K562 (cell line): Measurements from ENCODE around the gene NEK4. TPM values are rescaled to one million over a fixed set of nuclear protein-coding genes. Genes with fewer than 3 reads are reported as not detected.

ENCODE experiments used
- ATAC-seq: fragments of 200-7000 bp; cut with Tn5 transposase; 3 replicates; pipeline ENCODE4 v1.9.1; 2020; ENCODE audit warnings: moderate library complexity
- BruUV-seq: library from RNA; stranded (reverse); fragments of 400-500 nt; replicated peaks from 2 replicates; lab custom pipeline; 2021; lab: Mats Ljungman, UMichigan
- CTCF ChIA-PET: fragments of 300-600 bp; formaldehyde crosslinking; extraction: SDS; loops from one replicate; lab custom pipeline; 2021; ENCODE audit warnings: low intra/inter-chr PET ratio; lab: Yijun Ruan, JAX
- POLR2A ChIA-PET: fragments of 300-600, 350-650 bp; sonication (Branson Sonifier 250); formaldehyde crosslinking; extraction: SDS; loops from one replicate; lab custom pipeline; 2021; ENCODE audit warnings: antibody characterized with exemption, inconsistent platforms; lab: Yijun Ruan, JAX
- DNase-seq, 4 experiments: peaks; one replicate each; pipeline versions ENCODE4 v3.0.0 to v3.0.0-alpha.2; 2011 to 2018; ENCODE audit warnings: low spot score in 3 of 4, mixed read lengths in 3 of 4; ENCODE audit errors: extremely low read depth in 1 of 4
- FAIRE-seq: peaks from 2 replicates; lab custom pipeline; 2011; peaks lifted over from hg19 to GRCh38; lab: Jason Lieb, UNC
- H2AFZ ChIP-seq: 2 replicates; pipeline ENCODE4 v1.6.0; 2011; ENCODE audit warnings: low read depth, low read length, control low read depth, inconsistent platforms
- H3K27ac ChIP-seq: fragments of 200-600 bp; 3 replicates; pipeline ENCODE4 v1.8.0; 2011; ENCODE audit warnings: low read depth, mild to moderate bottlenecking, control low read depth, inconsistent platforms, low read length, moderate library complexity, mixed read lengths; ENCODE audit errors: extremely low read depth
- H3K27me3 ChIP-seq, 2 experiments: fragments of 300-600 bp in 1 of 2; 2 replicates in 1 of 2; 3 replicates in 1 of 2; pipeline versions ENCODE4 v1.6.0 to v1.8.0; 2011; ENCODE audit warnings: inconsistent platforms in 2 of 2, low read length in 2 of 2, mild to moderate bottlenecking in 1 of 2, mixed read lengths in 1 of 2, moderate library complexity in 1 of 2; ENCODE audit not compliant: control insufficient read depth in 2 of 2, insufficient read depth in 2 of 2
- H3K36me3 ChIP-seq: fragments of 300-600 bp; 3 replicates; pipeline ENCODE4 v1.8.0; 2011; ENCODE audit warnings: mild to moderate bottlenecking, low read length, inconsistent platforms; ENCODE audit not compliant: control insufficient read depth, insufficient read depth
- H3K4me1 ChIP-seq, 2 experiments: fragments of 200-600 bp in 1 of 2; replicated peaks in 1 of 2; 2 replicates in 1 of 2; 3 replicates in 1 of 2; pipeline versions ENCODE4 v1.5.1 to v1.8.0; 2011; ENCODE audit warnings: inconsistent platforms in 2 of 2, low read length in 2 of 2, mild to moderate bottlenecking in 1 of 2, mixed read lengths in 1 of 2, moderate library complexity in 1 of 2; ENCODE audit not compliant: control insufficient read depth in 2 of 2, insufficient read depth in 2 of 2
- H3K4me2 ChIP-seq: 2 replicates; pipeline ENCODE4 v1.6.1; 2011; ENCODE audit warnings: low read length, control low read depth, inconsistent platforms, mixed read lengths; ENCODE audit not compliant: insufficient read depth
- H3K4me3 ChIP-seq: fragments of 200-600 bp; sonication (generic), shearing (Covaris generic); 2 replicates; pipeline ENCODE4 v1.5.1; 2016; ENCODE audit warnings: control low read depth, inconsistent platforms
- H3K79me2 ChIP-seq: fragments of 200-600 bp; 3 replicates; pipeline ENCODE4 v1.8.0; 2011; ENCODE audit warnings: low read length, inconsistent platforms; ENCODE audit not compliant: control insufficient read depth, insufficient read depth
- H3K9ac ChIP-seq, 2 experiments: 2 replicates each; pipeline versions ENCODE4 v1.6.0 to v1.6.1; 2011; ENCODE audit warnings: low read depth in 2 of 2, low read length in 2 of 2, control low read depth in 1 of 2, inconsistent platforms in 1 of 2, mild to moderate bottlenecking in 1 of 2, mixed read lengths in 1 of 2; ENCODE audit not compliant: insufficient read depth in 1 of 2
- H3K9me1 ChIP-seq: one replicate; pipeline ENCODE4 v1.6.0; 2011; ENCODE audit warnings: inconsistent platforms, mild to moderate bottlenecking, low read length, moderate library complexity; ENCODE audit not compliant: control insufficient read depth, insufficient read depth
- H3K9me3 ChIP-seq: replicated peaks from 2 replicates; pipeline ENCODE4 v1.5.1; 2011; ENCODE audit warnings: low read depth, low read length, inconsistent platforms; ENCODE audit not compliant: control insufficient read depth, insufficient read depth
- H4K20me1 ChIP-seq: replicated peaks from 2 replicates; pipeline ENCODE4 v1.6.1; 2011; ENCODE audit warnings: low read length, inconsistent platforms, mixed read lengths; ENCODE audit not compliant: control insufficient read depth, insufficient read depth
- PHF21A ChIP-seq: fragments of 450-650 bp; IDR thresholded peaks from 2 replicates; pipeline ENCODE4 v1.6.1; 2017; ENCODE audit warnings: low read depth, borderline replicate concordance
- ZNF407 ChIP-seq: fragments of 450-650 bp; IDR thresholded peaks from 2 replicates; pipeline ENCODE4 v1.6.1; 2016; ENCODE audit warnings: low read depth
- ZNF830 ChIP-seq: fragments of 250-450 bp; sonication (Bioruptor Pico); IDR thresholded peaks from 2 replicates; pipeline ENCODE4 v1.5.0; 2021; ENCODE audit warnings: mild to moderate bottlenecking
- WGBS: fragments of 100-300 bp; shearing (Covaris generic); methylation state at CpG from one replicate; pipeline ENCODE4 v1.1.6; 2016; ENCODE audit warnings: low coverage, mixed read lengths; ENCODE audit not compliant: insufficient coverage; ENCODE audit errors: missing lambda C conversion rate; 5-methylcytosine and 5-hydroxymethylcytosine counted together
- in situ Hi-C: fragments of 300-500 bp; cut with MboI; formaldehyde crosslinking; loops from 4 replicates; pipeline ENCODE4 v1.15.0; 2018; ENCODE audit warnings: inconsistent platforms, mixed read lengths
- intact Hi-C: fragments of 100-400 bp; cut with micrococcal nuclease; formaldehyde crosslinking; loops from 2 replicates; pipeline ENCODE4 v1.14.2; 2022
- polyA plus RNA-seq, 8 experiments: library from polyadenylated mRNA; depleted of rRNA in 4 of 8; stranded (reverse) in 5 of 8; unstranded in 3 of 8; fragments of >200 nt; fragmentation: Nextera tagmentation in 2 of 8; fragmentation: Illumina TruSeq in 1 of 8; extraction: Ambion mirVana in 2 of 8; extraction: Trizol in 1 of 8; gene quantifications; 2 replicates each; pipeline versions ENCODE4 v1.2.1 to v1.2.3, GENCODE V29; 2011 to 2014; ENCODE audit warnings: inconsistent platforms in 1 of 8, missing spikeins in 1 of 8
- total RNA-seq, 7 experiments: library from RNA; depleted of rRNA in 6 of 7; stranded (reverse); fragments of >200 nt in 6 of 7; fragmentation: Illumina TruSeq in 2 of 7; extraction: Trizol in 2 of 7; gene quantifications; 2 replicates each; pipeline versions ENCODE4 v1.2.1 to v1.2.3, GENCODE V29; 2011 to 2021; ENCODE audit warnings: low replicate concordance in 1 of 7

The NEK4 gene
- total and polyA plus RNA-seq, 9 of the 15 experiments (the other 6 are each of a cell fraction or from before 2014, with no cell fraction given), result 5.8 to 23.1 (median 16.6) TPM

- TF ChIP-seq ZNF407 (no peak), ZNF830 (CRISPR knock-in tag) (no peak)
Measured at GRCh38 chr3:52817860-52818259, 47.1 kb upstream of the NEK4 start (continued).

- Histone ChIP-seq H3K9ac (no peak overlapping the region), H3K27ac (no peak overlapping the region), H3K4me3 (no peak overlapping the region), H3K9me1 (no peaks in the 10 kb centered on the region), H3K9me3 (no peaks in the 10 kb centered on the region), H3K4me2 (no peak overlapping the region), H2AFZ (no peak overlapping the region), H4K20me1 (no peaks in the 10 kb centered on the region), H3K4me1 (peaks cover 0 to 5% of the 10 kb centered on the region in 2 experiments; a peak in 2 of 5 replicates), H3K27me3 (peaks cover 0 to 48% of the 10 kb centered on the region in 2 experiments; a peak in 3 of 5 replicates), H3K79me2 (no peaks in the 10 kb centered on the region), H3K36me3 (no peaks in the 10 kb centered on the region)
- ChIA-PET CTCF (no interaction called here), POLR2A (no interaction called here)
- in situ Hi-C loops (no loop called here), intact Hi-C loops (no loop called here)
- ATAC-seq (no peak), FAIRE-seq (no peak), DNase-seq (no peak)
- WGBS, result 2% methylated on average over 10 of the region's 10 CpGs
- no TSS peak for BruUV-seq
- TF ChIP-seq PHF21A, result no peak
Measured at GRCh38 chr3:52817221-52817620, 46.5 kb upstream of the NEK4 start.
